ENCODE measurements around the gene PSKH1. TPM values are rescaled to one million over a fixed set of nuclear protein-coding genes. Genes with fewer than 3 reads are reported as not detected.

The PSKH1 gene
- total and polyA plus RNA-seq, 9 of the 15 experiments (the other 6 are each of a cell fraction or from before 2014, with no cell fraction given) = 0.96 to 20.9 (median 9.4) TPM

GRCh38 chr16:67928561-67929364, 35.7 kb downstream of the PSKH1 start (continued):
- TF ChIP-seq DDX20 (tag; IDR thresholded peaks at IDR 0.05; ENCODE audit: low read depth) (no peak), ZNF436 (CRISPR knock-in tag; IDR thresholded peaks at IDR 0.05) (no peak), TFAP4 (CRISPR knock-in tag; IDR thresholded peaks at IDR 0.05; ENCODE audit: borderline replicate concordance) (peak; percentile 60; the same call in 1 of the 2 replicates), MNT (conservative IDR thresholded peaks at IDR 0.05) (no peak), GTF2F1 (IDR thresholded peaks at IDR 0.05; ENCODE audit: low read depth, low read length) (no peak), PRMT5 (CRISPR knock-in tag; IDR thresholded peaks at IDR 0.05) (no peak), CAMTA2 (CRISPR knock-in tag; conservative IDR thresholded peaks at IDR 0.05) (no peak), CBX3 (IDR thresholded peaks at IDR 0.05; ENCODE audit: borderline replicate concordance in 1 of 2, low read length in 2 of 2) (0 out of 3 replicates have a peak, but pooled peaks of 1 of the 2 experiments have one; percentile 16)
